D721Med (cell line): Measurements from ENCODE around the gene ACAA2.

Experiments
- DNase-seq: peaks from one replicate; pipeline ENCODE4 v3.0.0; 2011; ENCODE audit warnings: low spot score; ENCODE audit not compliant: insufficient read length
- FAIRE-seq: peaks from 2 replicates; lab custom pipeline; 2011; peaks lifted over from hg19 to GRCh38; lab: Jason Lieb, UNC
- TF ChIP-seq, protein P1 (sequence below): IDR thresholded peaks from 2 replicates; pipeline ENCODE4 v1.5.1; 2012; ENCODE audit warnings: mild to moderate bottlenecking, control low read depth; ENCODE audit not compliant: insufficient read depth; ENCODE audit errors: missing control alignments

ACAA2 gene

DNA sequence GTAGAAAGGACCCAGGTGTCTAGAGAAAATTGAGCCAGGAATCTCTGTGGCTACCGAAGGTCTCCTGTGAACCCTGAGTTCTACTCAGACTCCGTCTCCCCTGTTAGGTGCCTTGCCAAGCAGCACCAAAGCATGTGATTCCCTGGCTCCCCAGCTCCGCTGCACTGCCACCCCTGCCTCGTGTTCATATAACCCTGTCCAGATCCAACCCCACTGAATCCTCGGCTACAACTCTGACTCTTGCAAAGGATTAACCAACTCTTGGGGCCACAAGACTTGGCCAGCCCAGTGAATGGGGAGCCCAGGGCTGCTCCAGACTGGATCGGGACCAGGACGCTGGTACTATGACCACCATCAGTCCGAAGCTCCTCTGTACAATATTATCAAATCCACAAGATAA, 37.3 kb upstream of the ACAA2 start:
- TF ChIP-seq, protein P1, sequence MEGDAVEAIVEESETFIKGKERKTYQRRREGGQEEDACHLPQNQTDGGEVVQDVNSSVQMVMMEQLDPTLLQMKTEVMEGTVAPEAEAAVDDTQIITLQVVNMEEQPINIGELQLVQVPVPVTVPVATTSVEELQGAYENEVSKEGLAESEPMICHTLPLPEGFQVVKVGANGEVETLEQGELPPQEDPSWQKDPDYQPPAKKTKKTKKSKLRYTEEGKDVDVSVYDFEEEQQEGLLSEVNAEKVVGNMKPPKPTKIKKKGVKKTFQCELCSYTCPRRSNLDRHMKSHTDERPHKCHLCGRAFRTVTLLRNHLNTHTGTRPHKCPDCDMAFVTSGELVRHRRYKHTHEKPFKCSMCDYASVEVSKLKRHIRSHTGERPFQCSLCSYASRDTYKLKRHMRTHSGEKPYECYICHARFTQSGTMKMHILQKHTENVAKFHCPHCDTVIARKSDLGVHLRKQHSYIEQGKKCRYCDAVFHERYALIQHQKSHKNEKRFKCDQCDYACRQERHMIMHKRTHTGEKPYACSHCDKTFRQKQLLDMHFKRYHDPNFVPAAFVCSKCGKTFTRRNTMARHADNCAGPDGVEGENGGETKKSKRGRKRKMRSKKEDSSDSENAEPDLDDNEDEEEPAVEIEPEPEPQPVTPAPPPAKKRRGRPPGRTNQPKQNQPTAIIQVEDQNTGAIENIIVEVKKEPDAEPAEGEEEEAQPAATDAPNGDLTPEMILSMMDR: no peak
- DNase-seq (no peak), FAIRE-seq (no peak)

DNA sequence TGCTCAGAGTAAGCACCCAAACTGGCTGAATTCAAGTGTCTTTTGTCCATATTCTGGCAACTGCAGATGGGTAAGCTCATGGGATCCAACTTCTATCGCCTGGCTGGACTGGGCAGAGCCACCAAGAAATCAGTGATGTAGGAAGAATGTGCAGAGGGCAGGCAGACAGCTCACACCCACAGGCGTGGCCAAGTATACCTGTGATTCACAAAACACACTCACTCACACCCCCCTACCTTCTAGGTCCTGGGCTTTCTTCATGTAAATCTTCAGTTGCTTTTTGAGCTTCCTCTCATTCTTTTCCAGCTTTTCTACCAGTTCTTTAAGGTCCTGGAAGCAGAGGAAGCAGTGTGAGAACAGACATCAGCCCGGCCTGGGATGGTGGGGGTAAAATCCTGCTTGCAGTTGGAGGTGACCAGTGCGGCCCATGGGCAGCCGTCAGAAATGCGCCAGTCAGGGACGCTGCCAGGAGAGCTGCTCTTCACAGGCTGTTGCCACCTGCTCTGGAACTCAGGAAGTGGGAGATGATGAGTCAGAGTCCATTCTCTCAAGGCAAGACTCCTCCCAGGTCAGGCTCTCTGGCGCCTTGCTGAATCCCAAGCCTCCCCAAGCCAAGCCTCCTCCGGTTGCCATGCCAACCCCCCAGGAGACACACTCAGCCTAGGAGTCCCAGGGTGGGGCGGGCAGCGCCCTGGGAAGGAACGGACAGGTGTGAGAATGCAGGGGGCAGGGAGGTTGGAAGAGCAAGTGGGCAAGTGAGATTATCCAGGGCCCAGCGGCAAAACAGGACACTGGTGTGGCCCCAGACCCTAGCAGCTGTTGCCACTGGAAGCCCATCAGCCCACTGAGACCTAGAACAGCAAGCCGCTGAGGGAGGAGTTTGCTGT, 36.2 kb upstream of the ACAA2 start:
- TF ChIP-seq, protein P1: no peak
- FAIRE-seq (no peak), DNase-seq (no peak)

DNA sequence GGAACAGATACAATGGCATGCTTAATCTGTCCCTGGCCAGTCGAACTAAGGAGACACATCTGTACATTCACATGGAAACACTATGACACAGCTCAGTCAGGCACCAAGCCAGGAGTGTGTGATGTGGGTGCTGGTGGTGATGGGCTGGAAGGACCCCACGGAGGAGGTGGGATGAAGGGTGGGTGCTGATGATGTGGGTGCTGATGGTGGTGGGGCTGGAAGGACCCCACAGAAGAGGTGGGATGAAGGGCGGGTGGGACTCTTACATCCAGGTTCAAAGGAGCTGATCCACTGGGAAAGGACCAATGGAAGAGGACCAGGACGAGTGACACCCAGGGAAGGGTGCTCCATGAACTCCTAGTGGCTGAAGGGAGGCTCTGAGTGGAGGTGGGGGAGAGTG, 34.8 kb upstream of the ACAA2 start:
- DNase-seq: no peak
- no peak for FAIRE-seq
- TF ChIP-seq, protein P1: no peak

GRCh38 chr18:49847524-49847923, 34.2 kb upstream of the ACAA2 start:
- DNase-seq: no peak
- TF ChIP-seq, protein P1: no peak
- no peak for FAIRE-seq

GRCh38 chr18:49846718-49847470, 33.6 kb upstream of the ACAA2 start:
- TF ChIP-seq, protein P1: no peak
- peak; percentile 13 for DNase-seq
- FAIRE-seq: no peak

DNA sequence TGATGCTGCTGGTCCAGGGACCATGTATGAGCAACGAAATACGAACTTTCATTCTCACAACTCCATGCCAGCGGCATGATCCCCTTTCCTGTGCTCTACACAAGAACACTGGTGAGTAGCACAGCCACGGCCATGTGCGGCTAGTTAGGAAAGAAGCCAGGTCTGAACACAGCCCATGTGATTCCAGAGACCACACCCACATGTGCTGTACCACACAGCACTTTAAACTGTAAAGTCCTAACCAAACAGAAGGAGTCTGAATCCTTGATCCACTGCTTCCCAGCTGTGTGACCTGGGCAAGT, 33.0 kb upstream of the ACAA2 start:
- TF ChIP-seq, protein P1: no peak
- FAIRE-seq (no peak), DNase-seq (no peak)
